Activated T-cell treated with anti-CD3 and anti-CD28 coated beads for 24 hours (primary cell): ENCODE measurements around the gene DGKH.

ENCODE experiments used
- DNase-seq: peaks from one replicate; pipeline ENCODE4 v3.0.0-alpha.2; 2020; ENCODE audit warnings: low read depth

The DGKH gene

DNA sequence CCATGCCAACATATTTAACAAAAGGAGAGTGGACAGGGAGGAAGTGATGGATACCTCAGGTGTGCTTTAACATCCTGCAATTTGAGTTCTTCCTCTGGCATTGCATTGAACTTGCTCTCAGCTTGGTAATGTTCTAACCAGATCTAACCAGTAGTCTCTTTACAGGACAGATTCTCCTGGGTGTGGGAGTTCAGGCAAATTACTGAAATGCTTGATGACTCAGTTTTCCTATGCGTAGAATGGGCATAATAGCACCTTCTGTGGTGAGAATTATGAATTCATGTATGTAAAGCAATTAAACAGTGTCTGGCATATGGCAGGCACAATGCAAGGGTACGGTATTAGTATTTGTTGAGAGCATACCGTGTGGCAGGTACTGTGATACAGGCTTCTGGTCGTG, 227.1 kb downstream of the DGKH start:
- DNase-seq: no peak

GRCh38 chr13:42276683-42277082, 228.2 kb downstream of the DGKH start:
- no peak for DNase-seq

- no peak for DNase-seq
Measured at GRCh38 chr13:42277618-42278276, 229.3 kb downstream of the DGKH start.

- no peak for DNase-seq
Measured at GRCh38 chr13:42279080-42279479, 230.6 kb downstream of the DGKH start.

GRCh38 chr13:42279986-42280385, 231.5 kb downstream of the DGKH start:
- DNase-seq: no peak

DNA sequence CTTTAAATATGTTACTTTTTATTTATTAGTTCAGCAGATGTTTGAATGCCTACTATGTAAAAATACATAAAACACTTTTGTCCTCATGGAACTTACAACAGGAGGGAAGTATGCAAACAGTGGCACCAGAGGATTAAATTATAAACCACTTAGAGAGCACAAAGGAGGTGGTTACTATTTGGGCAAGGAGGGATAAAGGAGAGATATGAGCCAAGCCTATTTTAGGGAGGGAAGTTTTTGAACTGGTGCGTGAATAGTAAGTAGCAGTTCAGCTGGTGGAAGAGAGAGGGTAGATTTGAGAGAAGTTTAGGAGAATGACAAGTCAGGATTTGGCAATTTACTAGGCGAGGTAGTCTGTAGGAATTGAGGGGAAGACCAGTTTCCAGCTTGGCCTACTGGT, 232.1 kb downstream of the DGKH start:
- no peak for DNase-seq

- DNase-seq: no peak
Measured at GRCh38 chr13:42283574-42283973, 235.1 kb downstream of the DGKH start.

GRCh38 chr13:42284068-42284467, 235.6 kb downstream of the DGKH start:
- no peak for DNase-seq
